ENCODE measurements around the gene PTGER1. TPM values are rescaled to one million over a fixed set of nuclear protein-coding genes. Genes with fewer than 3 reads are reported as not detected.

PTGER1 gene
- total and polyA plus RNA-seq, 2 of the 13 experiments (the other 11 are each of a cell fraction or from before 2014, with no cell fraction given) = 0.13 TPM; not detected in 1

DNA sequence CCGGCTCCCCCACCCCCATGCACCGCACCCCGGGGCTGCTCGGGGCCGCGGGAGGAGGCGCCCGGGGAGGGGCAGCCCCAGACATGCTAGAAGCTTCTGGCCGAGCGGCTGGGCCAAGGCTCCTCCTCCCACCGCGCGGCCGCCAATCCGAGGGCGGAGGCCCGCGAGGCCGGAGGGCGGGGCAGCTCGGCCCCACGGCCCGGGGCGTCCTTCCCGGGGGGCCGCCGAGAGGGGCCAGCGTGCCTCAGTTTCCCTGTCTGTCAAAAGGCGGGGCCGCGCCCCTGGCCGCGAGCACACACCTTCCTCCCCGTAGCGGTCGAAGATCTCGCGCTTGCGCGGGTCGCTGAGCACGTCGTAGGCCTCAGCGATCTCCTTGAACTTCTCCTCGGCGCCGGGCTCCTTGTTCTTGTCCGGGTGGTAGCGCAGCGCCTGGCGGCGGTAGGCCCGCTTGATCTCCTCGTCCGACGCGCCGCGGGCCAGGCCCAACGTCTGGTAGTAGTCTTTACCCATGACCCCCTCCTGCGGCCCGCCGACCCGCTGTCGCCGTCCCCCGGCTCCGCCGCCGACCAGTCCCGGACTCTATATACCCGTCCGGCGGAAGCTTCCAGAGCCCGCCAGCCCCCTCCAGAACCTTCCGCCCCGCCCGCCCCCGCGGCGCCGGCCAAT is 42.8 kb upstream of the PTGER1 start, which contains the start of gene DNAJB1 (continued):
- TF ChIP-seq CERS6 (CRISPR knock-in tag; IDR thresholded peaks at IDR 0.05) (no peak), DR1 (CRISPR knock-in tag; IDR thresholded peaks at IDR 0.05) (peak; percentile 77; the same call in 1 of the 2 replicates), TARDBP (CRISPR knock-in tag; IDR thresholded peaks at IDR 0.05) (no peak), YEATS4 (CRISPR knock-in tag; IDR thresholded peaks at IDR 0.05; ENCODE audit: borderline replicate concordance) (peak; percentile 88; the same call in 1 of the 2 replicates), BCLAF1 (IDR thresholded peaks at IDR 0.05) (no peak), ZNF720 (CRISPR knock-in tag; IDR thresholded peaks at IDR 0.05) (no peak), FOXP4 (CRISPR knock-in tag; IDR thresholded peaks at IDR 0.05) (peak; percentile 46), ZNF510 (CRISPR knock-in tag; IDR thresholded peaks at IDR 0.05; ENCODE audit: low read depth) (peak; percentile 62; the same call in 1 of the 2 replicates), MAF1 (CRISPR knock-in tag; IDR thresholded peaks at IDR 0.05; ENCODE audit: borderline replicate concordance) (no peak; the same call in 1 of the 2 replicates), ZNF780A (CRISPR knock-in tag; IDR thresholded peaks at IDR 0.05) (no peak), SNAPC5 (CRISPR knock-in tag; IDR thresholded peaks at IDR 0.05; ENCODE audit: borderline replicate concordance) (no peak), KDM1A (CRISPR knock-in tag; IDR thresholded peaks at IDR 0.05) (no peak), GRHL1 (CRISPR knock-in tag; conservative IDR thresholded peaks at IDR 0.05) (no peak), KLF16 (CRISPR knock-in tag; IDR thresholded peaks at IDR 0.05) (peak in 1 of 2 experiments; percentile 66; a peak in 1 of 4 replicates), ZNF232 (CRISPR knock-in tag; IDR thresholded peaks at IDR 0.05; ENCODE audit: borderline replicate concordance) (no peak), TEAD2 (CRISPR knock-in tag; IDR thresholded peaks at IDR 0.05) (no peak), SETDB1 (CRISPR knock-in tag; IDR thresholded peaks at IDR 0.05; ENCODE audit: borderline replicate concordance) (no peak), NFE2L2 (IDR thresholded peaks at IDR 0.05; ENCODE audit: low read length) (no peak)
- TF ChIP-seq, protein P1, sequence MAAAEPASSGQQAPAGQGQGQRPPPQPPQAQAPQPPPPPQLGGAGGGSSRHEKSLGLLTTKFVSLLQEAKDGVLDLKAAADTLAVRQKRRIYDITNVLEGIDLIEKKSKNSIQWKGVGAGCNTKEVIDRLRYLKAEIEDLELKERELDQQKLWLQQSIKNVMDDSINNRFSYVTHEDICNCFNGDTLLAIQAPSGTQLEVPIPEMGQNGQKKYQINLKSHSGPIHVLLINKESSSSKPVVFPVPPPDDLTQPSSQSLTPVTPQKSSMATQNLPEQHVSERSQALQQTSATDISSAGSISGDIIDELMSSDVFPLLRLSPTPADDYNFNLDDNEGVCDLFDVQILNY (CRISPR knock-in tag; conservative IDR thresholded peaks at IDR 0.05) = 0 out of 2 replicates have a peak, but pooled peaks have one; percentile 59
- TF ChIP-seq, protein P2, sequence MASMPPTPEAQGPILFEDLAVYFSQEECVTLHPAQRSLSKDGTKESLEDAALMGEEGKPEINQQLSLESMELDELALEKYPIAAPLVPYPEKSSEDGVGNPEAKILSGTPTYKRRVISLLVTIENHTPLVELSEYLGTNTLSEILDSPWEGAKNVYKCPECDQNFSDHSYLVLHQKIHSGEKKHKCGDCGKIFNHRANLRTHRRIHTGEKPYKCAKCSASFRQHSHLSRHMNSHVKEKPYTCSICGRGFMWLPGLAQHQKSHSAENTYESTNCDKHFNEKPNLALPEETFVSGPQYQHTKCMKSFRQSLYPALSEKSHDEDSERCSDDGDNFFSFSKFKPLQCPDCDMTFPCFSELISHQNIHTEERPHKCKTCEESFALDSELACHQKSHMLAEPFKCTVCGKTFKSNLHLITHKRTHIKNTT (CRISPR knock-in tag; IDR thresholded peaks at IDR 0.05) = no peak
